HG02981 (cell line): ENCODE results near the gene ZNF780B.

Experiments
- ATAC-seq: cut with Tn5 transposase; IDR thresholded peaks from one replicate; pipeline ENCODE4 v1.9.1; 2021; ENCODE audit warnings: mild to moderate bottlenecking, moderate library complexity; ENCODE audit not compliant: unreplicated experiment

Gene ZNF780B

DNA sequence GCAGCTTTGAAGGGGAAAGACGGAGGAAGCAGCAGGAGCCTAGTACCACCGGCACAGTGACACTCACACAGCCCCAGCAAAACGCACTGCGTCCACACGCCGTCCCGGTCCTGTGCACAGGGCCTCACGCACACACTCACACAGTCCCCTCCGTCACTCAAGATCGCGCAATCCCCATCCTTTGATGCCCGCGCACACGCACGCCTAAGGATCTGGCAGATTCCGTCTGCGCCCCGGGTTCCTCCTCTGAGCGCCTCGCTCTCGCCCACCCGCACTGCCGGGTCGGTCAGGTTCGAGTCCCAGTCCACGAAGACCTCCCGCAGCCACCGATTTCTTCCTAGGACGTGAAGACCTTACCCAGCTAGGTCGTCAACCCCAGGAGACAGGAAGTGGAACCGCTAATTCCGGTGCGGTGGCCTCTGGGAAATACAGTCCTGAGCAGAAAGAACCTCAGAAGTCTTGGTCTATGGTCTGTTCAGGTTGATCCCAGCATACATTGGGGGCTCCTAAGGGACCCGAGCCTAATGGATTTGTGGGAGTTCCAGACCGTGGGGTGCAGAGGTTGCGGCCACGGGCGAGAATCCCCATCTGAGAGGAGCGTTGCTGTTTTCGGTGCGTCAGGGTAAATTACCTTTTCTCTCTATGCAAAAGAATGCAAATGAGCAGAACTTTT, at the start of gene ZNF780B:
TSS of gene ZNF780B (minus strand) at position 400 of the 673 bp plus-strand sequence. CDS start 5,899 bp downstream, outside the sequence.
- peak; percentile 64 for ATAC-seq

DNA sequence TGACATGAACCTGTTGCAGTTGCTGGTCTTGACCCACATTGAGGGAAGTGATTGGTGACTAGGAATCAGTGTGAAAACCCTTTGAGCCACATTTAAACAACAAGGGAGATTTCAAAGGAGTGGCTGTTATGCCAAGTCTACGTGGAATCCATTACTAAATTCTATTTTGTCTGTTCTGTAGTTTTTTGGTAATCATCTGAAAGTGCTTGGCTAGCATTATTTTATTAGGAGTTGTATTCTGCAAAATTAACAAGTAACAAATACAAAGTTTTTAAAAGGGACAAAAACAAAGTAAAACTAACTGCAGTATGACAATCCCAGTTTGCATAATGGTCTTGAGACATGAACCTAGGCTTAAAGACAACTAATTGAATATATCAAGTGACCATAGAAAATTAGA, 48.7 kb upstream of the ZNF780B start:
- no peak for ATAC-seq

DNA sequence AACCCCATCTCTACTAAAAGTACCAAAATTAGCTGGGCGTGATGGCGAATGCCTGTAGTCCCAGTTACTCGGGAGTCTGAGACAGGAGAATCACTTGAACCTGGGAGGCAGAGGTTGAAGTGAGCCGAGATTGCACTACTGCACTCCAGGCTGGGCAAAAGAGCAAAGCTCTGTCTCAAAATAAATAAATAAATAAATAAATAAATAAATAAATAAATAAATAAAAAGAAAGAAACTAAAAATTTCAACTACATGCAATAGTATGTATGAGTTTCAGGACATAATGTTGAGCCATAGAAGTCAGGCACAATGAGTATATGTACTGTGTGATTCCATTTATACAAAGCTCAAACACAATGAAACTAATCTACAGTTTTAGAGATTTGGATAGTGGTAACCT, 47.6 kb upstream of the ZNF780B start:
- ATAC-seq: no peak

DNA sequence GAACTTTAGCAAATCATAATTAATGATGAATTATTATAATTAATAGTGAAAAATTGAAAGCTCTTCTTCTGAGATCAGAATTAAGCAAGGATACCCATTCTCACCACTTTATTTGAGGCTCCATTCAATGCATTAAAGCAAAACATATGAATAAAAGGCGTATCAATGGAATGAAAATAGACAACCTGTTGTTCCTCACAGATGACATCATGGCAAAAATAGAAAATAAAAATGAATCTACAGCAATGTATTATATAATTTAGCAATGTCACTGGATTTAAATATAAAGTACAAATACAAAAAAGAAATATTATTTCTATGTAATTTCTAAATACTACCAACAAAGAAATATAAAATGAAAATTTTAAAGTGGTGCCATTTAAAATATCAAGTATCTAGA, 45.8 kb upstream of the ZNF780B start:
- ATAC-seq: no peak

DNA sequence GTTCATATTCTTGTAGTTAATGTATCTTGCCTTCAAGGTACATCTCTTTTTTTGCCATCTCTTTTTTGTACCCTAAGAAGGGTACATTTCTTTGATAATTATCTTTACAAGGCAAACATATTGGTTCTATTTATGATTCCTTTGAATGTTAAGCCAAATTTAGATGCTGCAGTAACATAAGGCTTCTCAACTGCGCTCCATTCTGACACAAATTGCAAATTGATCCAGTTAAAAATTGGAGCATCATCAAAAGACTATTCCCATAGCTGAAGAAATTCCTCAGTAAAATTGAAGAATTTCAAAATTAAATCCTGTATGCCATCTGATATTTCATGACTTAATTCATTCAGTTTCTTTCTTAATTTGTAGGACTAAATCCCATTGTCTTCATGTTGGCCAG, 37.4 kb upstream of the ZNF780B start:
- no peak for ATAC-seq

DNA sequence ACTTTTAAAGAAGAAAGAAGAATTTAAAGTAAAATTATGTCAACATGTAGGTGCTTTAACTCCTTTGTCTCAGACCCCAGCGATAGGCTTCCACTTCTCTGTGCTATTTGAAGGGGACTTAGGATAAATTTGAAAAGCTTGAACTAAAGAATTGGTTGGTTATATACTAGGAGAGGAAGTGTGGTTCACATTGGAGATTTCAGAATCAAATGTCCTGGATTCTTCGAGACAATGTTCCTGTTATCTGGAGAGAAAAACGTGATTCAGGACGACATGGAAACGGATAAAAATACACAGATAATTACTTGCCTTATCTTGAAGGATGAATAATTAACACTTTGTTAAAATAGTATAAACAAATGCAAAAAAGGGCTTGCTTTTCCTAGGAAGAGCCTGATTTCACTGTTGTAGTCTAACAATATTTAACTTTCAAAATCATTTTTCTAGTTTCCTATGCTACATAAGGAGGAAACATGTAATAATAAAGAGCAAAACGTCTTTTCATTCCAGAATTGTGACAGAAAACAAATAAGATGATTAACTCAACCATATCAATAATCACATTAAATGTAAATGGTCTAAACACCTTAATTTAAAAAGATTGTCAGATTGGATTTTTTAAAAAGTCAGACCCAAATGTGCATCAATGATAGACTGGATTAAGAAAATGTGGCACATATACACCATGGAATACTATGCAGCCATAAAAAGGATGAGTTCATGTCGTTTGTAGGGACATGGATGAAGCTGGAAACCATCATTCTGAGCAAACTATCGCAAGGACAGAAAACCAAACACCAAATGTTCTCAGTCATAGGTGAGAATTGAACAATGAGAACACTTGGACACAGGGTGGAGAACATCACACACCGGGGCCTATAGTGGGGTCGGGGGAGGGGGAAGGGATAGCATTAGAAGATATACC, 35.4 kb upstream of the ZNF780B start:
- ATAC-seq: no peak

DNA sequence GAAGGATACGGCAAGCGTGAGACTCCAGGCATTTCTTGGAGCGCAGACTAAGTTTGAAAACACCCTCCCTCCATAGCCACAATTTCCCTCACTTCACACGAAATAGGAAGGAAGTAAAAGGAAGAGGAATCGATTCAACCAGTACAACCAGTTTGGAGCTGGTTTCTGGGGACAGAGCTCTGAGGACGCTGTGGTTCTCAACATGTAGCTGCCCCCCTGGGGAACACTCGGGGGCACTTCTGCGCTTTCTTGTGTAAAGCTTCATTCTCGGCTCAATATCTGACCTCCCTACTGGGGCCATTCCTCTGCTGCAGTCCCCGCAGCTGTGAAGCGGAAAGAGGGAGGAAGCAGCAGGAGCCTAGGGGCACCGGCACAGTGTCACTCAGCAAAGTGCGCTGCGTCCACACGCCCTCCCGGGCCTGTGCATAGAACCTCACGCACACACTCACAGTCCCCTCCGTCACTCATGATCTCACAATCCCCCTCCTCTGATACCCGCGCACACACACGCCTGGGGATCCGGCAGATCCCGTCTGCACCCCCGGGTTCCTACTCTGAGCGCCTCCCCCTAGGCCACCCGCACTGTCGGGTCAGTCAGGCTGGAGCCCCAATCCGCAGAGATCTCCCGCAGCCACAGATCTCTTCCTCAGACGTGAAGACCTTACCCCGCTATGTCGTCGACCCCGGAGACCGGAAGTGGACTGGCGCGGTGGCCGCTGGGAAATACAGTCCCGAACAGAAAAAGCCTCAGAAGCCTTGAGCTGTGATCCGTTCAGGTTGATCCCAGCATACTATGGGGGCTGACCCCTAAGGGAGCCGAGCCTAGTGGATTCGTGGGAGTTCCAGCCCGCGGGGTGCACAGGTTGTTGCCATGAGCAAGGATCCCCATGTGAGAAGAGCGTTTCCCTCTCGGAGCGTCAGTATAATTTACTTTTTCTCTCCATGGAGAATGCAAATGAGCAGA, 34.5 kb upstream of the ZNF780B start, which contains the start of gene ZNF780A:
TSS of gene ZNF780A (minus strand) at position 703 of the 964 bp plus-strand sequence. CDS start 6,190 bp downstream, outside the sequence.
- ATAC-seq: peak; percentile 75

DNA sequence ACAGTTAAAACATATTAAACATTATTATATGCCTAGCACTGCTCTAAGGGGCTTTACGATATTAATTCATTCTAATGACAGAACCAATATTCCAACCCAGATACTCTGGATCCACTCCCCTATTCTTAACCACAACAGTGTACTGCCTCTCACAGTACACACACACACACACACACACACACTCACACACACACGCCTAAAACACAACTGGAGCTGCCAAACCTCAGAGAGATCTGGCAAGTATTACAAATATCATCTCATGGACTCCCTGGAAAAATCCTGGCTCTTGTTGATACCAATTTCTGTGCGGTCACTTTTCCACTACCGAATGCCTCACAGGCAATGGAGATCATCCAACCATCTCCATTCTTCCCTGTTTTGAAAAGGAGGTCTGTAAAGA, 33.4 kb upstream of the ZNF780B start:
- ATAC-seq: no peak

DNA sequence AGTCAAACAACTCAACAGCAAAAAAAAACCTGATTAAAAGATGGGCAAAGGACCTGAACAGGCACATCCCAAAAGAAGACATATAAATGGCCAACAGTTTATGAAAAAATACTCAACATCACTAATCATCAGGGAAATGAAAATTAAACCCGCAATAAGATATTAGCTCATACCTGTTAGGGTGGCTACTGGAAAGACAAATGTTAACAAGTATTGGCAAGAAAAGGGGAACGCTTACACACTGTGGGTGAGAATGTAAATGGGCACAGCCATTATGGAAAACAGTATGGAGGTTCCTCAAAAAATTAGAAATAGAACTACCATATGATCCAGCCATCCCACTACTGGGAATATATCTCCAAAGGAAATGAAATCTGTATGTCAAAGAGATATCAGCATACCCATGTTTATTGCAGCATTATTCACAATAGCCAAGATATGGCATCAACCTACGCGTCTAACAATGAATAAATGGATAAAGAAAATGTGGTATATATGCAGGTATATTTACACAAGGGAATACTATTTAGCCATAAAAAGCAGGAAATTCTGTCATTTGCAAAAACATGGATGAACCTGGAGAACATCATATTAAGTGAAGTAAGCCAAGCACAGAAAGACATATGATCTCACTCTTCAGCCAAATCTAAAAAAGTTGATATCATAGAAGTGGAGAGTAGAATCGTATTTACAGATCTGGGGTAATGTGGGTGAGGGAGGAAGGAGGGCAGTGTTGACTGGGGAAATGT, 32.4 kb upstream of the ZNF780B start:
- no peak for ATAC-seq

DNA sequence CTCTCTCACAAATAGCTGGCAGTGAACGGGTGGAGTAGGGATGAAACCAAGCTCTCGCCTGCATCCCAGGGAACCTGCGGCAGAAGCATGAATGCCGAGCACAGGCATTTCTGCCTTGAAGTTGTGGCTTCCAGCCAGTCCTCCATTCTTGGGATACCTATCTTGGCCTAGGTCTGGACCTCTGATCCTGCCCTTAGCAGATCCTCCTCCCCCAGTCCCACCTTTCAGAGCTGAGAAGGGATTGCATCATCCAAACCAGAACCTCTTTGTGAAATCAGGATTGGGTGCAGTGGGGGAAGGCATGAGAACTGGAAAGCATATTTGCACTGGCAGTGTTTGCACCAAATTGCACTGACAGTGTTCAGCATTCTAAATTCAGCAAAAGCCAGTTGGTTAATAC, 28.9 kb upstream of the ZNF780B start:
- ATAC-seq: no peak

DNA sequence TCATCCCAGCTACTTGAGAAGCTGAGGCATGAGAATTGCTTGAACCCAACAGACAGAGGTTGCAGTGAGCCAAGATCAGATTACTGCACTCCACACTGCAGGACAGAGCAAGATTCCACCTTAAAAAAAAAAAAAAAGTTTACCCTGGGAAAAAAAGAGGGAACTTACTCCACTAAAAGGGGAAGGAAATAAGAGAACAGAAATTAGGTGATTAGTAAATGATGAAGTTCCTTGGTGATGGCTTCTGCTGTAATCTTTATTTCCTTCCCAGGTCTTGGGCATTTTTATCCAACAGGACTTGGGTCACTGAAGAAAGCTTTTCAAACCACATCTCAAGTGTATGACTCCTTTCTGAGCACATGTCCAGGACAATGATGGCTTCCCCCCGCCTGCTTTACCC, 25.4 kb upstream of the ZNF780B start:
- ATAC-seq: no peak

DNA sequence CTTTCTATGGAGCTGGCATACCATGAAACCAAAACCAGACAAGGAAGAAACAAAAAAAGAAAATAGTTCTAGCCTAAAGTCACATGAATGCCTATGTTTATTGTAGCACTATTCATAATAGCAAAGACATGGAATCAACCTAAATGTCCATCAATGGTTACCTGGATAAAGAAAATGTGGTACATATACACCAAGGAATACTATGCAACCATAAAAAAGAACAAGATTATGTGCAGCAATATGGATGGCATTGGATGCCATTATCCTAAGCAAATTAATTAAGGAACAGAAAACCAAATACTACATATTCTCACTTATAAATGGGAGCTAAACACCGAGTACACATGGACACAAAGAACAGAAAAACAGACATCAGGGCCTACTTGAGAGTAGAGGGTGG, 24.3 kb upstream of the ZNF780B start:
- no peak for ATAC-seq

DNA sequence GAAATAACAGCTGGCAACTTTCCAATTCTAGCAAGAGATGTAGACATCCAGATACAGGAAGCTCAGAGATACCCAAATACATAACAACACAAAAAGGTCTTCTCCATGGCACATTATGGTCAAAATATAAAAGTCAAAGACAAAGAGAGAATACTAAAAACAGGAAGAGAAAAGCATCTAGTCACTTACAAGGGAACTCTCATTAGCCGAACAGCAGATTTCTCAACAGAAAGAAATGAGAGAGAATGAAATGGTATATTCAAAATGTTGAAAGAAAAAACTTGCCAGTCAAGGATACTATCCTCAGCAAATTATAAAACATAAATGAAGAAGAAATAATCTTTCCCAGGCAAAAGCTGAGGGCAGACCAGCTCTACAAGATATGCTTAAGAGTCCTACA, 22.3 kb upstream of the ZNF780B start:
- no peak for ATAC-seq

DNA sequence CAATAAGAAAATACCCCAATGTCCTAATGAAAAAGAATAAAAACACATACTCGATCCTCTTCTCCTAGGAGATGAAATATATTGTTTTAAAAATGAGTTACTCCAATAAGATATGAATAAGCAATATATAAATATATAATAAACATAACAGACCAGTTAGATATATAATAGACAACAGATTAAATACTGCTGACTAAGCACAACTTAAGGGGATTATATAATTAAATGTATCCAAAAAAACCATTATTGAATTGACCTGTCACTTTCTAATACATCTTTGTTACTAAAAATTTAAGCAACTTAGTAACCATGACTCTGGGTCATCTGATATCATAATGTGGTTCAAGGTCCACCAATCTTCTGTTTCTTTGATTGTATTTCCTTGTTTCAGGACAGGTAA, 14.0 kb upstream of the ZNF780B start:
- no peak for ATAC-seq

DNA sequence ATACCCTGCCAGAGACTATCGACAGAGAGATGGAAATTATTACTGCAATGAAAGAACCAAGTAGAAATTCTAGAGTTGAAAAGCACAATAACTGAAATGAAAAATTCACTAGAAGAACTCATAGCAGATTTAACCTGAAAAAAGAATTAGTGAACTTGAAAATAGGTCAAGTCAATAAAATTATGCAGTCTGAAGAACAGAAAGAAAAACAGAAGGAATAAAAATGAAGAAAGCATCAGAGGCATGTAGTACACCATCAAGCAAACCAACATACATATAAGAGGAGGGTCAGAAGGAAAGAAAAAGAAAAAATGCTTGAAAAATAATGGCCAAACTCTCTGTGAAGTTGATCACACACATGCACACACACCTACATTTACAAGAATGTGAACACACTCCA, 3.6 kb upstream of the ZNF780B start:
- ATAC-seq: no peak

DNA sequence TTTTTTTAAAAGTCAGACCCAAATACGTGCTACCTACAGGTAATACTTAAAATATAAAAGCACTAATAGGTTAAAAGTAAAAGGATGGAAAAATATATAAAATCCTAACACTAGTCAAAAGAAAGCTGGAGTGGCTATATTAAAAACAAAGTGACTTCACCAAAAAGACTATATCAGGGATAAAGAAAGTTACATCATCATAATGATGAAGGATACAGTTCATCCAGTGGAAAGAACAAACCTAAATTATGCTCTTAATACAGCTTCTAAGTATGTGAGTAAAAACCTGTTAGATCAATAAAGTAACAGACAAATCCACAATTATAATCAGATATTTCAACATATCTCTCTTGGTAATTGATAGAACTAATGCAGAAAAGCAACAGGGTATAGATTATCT, 1.1 kb upstream of the ZNF780B start:
- no peak for ATAC-seq

DNA sequence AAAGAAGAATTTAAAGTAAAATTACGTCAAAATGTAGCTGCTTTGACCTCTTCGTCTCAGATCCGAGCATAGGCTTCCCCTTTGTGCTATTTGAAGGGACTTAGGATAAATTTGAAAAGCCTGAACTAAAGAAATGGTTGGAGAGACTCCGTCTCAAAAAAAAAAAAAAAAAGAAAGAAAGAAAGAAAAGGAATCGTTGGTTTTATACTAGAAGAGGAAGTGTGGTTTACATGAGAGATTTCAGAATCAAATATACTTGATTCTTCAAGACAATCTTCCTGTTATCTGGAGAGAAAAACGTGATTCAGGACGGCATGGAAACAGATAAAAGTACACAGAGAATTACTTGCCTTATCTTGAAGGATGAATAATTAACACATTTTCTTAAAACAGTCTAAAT, 474 bp upstream of the ZNF780B start:
- no peak for ATAC-seq

DNA sequence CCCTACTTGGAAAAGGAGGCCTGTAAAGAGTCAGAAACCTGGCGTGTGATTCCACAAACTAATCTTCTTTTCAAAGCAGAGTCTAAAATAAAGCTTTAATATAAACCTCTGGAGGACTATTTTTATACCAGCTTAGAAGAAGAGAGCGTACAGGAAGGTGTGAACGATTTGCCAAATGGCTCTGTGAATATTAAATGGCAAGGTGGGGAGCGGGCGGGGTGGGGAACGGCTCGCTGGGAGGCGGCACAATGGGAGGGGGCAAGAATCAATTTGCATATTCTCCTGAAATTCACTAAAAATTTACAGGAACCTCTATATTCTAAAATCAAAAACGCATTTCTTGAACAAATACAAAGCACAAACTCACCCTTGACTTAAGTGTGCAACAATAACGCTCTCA, 982 bp downstream of the ZNF780B start:
- ATAC-seq: no peak

DNA sequence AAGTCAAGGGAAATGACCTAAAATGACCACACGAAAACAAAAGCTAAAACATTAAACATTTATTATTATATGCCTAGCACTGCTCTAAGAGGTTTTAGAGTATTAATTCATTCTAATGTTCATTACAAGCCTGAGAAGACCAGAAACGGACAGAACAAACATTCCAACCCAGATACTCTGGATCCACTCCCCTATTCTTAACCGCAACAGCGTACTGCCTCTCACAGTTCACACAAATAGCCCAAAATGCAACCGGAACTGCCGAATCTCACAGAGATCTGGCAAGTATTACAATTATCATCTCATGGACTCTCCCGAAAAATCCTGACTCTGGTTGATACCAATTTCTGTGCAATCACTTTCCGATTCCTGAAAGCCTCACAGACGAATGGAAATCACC, 1.4 kb downstream of the ZNF780B start:
- ATAC-seq: no peak

DNA sequence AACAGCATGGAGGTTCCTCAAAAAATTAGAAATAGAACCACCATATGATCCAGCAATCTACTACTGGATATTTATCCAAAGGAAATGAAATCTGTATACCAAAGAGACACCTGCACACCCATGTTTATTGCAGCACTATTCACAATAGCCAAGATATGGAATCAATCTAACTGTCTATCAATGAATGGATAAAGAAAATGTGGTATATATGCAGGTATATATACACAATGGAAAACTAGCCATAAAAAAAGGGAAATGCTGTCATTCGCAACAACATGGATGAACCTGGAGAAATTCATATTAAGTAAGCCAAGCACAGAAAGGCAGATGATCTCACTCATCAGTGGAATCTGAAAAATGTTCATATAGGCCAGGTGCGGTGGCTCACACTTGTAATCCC, 2.5 kb downstream of the ZNF780B start:
- no peak for ATAC-seq
